ENCODE results near the gene ULK1. TPM values are rescaled to one million over a fixed set of nuclear protein-coding genes. Genes with fewer than 3 reads are reported as not detected.

ULK1 gene
- total RNA-seq, 1 experiment from 2014 or later, result 34.2 TPM

DNA sequence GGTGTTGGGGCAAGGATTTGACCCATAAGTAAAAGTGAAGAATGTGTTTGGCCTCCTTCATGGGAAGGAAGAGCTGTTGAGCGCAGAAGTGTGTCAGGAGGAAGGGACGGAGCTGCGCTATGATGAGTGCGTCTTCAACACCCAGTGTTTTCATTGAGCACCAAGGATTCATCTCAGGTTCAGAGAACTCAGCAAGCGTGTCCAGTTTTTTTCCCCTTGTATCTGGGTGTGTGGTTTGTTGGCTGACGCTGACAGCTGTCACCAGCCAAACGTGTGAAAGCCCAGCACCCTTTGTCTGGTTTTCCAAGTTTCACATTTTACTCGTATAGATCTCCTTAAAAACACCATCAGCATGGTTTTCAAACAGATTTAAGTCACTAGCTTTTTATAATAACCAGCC is 67.6 kb downstream of the ULK1 start:
- no TSS peak for BruUV-seq (replicated peaks)
- DNase-seq (ENCODE audit: low read depth, low spot score), result no peak
- intact Hi-C loops (cut with micrococcal nuclease), result no loop called here
- no peak for TF ChIP-seq ZNF274 (IDR thresholded peaks at IDR 0.05; ENCODE audit: low read depth, low read length)
- TF ChIP-seq TCF7L2 (IDR thresholded peaks at IDR 0.05; ENCODE audit: borderline replicate concordance, extremely low read depth, insufficient read depth, insufficient read length), result no peak
- TF ChIP-seq, protein P1, sequence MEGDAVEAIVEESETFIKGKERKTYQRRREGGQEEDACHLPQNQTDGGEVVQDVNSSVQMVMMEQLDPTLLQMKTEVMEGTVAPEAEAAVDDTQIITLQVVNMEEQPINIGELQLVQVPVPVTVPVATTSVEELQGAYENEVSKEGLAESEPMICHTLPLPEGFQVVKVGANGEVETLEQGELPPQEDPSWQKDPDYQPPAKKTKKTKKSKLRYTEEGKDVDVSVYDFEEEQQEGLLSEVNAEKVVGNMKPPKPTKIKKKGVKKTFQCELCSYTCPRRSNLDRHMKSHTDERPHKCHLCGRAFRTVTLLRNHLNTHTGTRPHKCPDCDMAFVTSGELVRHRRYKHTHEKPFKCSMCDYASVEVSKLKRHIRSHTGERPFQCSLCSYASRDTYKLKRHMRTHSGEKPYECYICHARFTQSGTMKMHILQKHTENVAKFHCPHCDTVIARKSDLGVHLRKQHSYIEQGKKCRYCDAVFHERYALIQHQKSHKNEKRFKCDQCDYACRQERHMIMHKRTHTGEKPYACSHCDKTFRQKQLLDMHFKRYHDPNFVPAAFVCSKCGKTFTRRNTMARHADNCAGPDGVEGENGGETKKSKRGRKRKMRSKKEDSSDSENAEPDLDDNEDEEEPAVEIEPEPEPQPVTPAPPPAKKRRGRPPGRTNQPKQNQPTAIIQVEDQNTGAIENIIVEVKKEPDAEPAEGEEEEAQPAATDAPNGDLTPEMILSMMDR (IDR thresholded peaks at IDR 0.05 in 2 of 3, conservative IDR thresholded peaks at IDR 0.05 in 1 of 3; ENCODE audit: borderline replicate concordance in 1 of 3, insufficient read depth in 1 of 3, low read depth in 2 of 3, low read length in 2 of 3), result no peak
- TF ChIP-seq, protein P2, sequence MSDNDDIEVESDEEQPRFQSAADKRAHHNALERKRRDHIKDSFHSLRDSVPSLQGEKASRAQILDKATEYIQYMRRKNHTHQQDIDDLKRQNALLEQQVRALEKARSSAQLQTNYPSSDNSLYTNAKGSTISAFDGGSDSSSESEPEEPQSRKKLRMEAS (IDR thresholded peaks at IDR 0.05), result no peak
- TF ChIP-seq POLR2AphosphoS5 (IDR thresholded peaks at IDR 0.05; ENCODE audit: low read depth, low read length), result no peak
- no peak for TF ChIP-seq EZH2phosphoT487 (IDR thresholded peaks at IDR 0.05; ENCODE audit: borderline replicate concordance)
- no peak for TF ChIP-seq ATF3 (IDR thresholded peaks at IDR 0.05)
- TF ChIP-seq SIN3A (IDR thresholded peaks at IDR 0.05; ENCODE audit: low read depth), result no peak
- TF ChIP-seq CBX3 (IDR thresholded peaks at IDR 0.05; ENCODE audit: low read depth), result no peak
- no peak for TF ChIP-seq FOSL1 (IDR thresholded peaks at IDR 0.05; ENCODE audit: low read depth)
- no peak for TF ChIP-seq EGR1 (IDR thresholded peaks at IDR 0.05; ENCODE audit: low read depth)
- no peak for TF ChIP-seq SRF (IDR thresholded peaks at IDR 0.05; ENCODE audit: low read depth)
- TF ChIP-seq CEBPB (IDR thresholded peaks at IDR 0.05; ENCODE audit: low read depth), result no peak
- TF ChIP-seq ELF1 (IDR thresholded peaks at IDR 0.05; ENCODE audit: borderline replicate concordance, low read depth), result no peak
- no peak for TF ChIP-seq POLR2A (IDR thresholded peaks at IDR 0.05; ENCODE audit: borderline replicate concordance, extremely low read depth, insufficient read depth, insufficient read length)
- no peak for TF ChIP-seq ZFX (IDR thresholded peaks at IDR 0.05)
- TF ChIP-seq, protein P3, sequence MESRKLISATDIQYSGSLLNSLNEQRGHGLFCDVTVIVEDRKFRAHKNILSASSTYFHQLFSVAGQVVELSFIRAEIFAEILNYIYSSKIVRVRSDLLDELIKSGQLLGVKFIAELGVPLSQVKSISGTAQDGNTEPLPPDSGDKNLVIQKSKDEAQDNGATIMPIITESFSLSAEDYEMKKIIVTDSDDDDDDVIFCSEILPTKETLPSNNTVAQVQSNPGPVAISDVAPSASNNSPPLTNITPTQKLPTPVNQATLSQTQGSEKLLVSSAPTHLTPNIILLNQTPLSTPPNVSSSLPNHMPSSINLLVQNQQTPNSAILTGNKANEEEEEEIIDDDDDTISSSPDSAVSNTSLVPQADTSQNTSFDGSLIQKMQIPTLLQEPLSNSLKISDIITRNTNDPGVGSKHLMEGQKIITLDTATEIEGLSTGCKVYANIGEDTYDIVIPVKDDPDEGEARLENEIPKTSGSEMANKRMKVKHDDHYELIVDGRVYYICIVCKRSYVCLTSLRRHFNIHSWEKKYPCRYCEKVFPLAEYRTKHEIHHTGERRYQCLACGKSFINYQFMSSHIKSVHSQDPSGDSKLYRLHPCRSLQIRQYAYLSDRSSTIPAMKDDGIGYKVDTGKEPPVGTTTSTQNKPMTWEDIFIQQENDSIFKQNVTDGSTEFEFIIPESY (IDR thresholded peaks at IDR 0.05; ENCODE audit: extremely low read depth, insufficient replicate concordance, low read length), result no peak
- TF ChIP-seq RAD21 (IDR thresholded peaks at IDR 0.05; ENCODE audit: low read depth), result no peak
- no peak for TF ChIP-seq YY1 (IDR thresholded peaks at IDR 0.05; ENCODE audit: extremely low read depth, insufficient replicate concordance, low read depth, low read length)
- no peak for ATAC-seq
- Histone ChIP-seq H3K79me2 (ENCODE audit: insufficient read depth, low read length) (peaks cover 88% of the 10 kb centered on the region), H2AFZ (ENCODE audit: low read depth, low read length, poor library complexity, severe bottlenecking) (no peak overlapping the region), H3K36me3 (ENCODE audit: control insufficient read depth in 1 of 2, insufficient read depth in 2 of 2, low read length in 2 of 2) (peaks cover 6 to 7% of the 10 kb centered on the region in 2 experiments; a peak in 3 of 4 replicates), H3K4me2 (ENCODE audit: low read length) (no peak overlapping the region), H4K20me1 (ENCODE audit: insufficient read depth) (peaks cover 6% of the 10 kb centered on the region), H3K27me3 (ENCODE audit: insufficient read depth, low read length) (no peaks in the 10 kb centered on the region), H3K27ac (ENCODE audit: low read depth, low read length) (no peak overlapping the region), H3K9me2 (ENCODE audit: insufficient read depth) (no peaks in the 10 kb centered on the region), H3K4me3 (replicated peaks in 1 of 2; ENCODE audit: low read depth in 1 of 2, low read length in 2 of 2) (no peak overlapping the region), H3K9ac (ENCODE audit: low read length) (no peak overlapping the region), H3K9me3 (ENCODE audit: control insufficient read depth in 1 of 2, insufficient read depth in 1 of 2, low read depth in 1 of 2, low read length in 2 of 2) (no peaks in the 10 kb centered on the region), H3K4me1 (ENCODE audit: control insufficient read depth in 1 of 2, insufficient read depth in 2 of 2, low read length in 2 of 2) (peaks cover 0 to under 1% of the 10 kb centered on the region in 2 experiments; a peak in 1 of 4 replicates)
- POLR2A ChIA-PET, result no interaction called here
- RAD21 ChIA-PET (ENCODE audit: low non-redundant PET in 1 of 2, low total read pairs in 2 of 2, uncharacterized antibody in 2 of 2, unreplicated experiment in 2 of 2), result no interaction called here
- CTCF ChIA-PET, result no interaction called here

Data from HCT116 (cell line).